Measurements from ENCODE around the gene CAMK1D.

CAMK1D gene

DNA sequence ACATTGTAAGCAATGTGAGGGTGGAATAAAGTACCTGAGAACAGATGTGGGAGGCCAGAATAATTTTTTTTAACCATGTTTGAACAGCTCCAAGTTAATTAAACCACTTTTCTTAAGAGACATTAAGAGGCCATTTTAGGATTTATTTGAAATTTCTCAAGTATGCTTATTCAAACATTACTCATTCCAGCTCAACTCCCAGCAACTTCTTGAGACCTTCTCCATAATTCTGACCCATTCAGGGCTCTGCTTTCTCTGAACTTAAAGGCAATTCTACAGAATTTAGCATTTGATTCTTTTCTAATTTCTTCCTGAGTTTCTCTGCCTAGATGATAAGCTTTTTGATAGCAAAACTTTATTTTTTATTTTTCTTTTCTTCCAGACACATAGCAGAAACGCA, 314.5 kb downstream of the CAMK1D start:
- DNase-seq, result no peak

DNA sequence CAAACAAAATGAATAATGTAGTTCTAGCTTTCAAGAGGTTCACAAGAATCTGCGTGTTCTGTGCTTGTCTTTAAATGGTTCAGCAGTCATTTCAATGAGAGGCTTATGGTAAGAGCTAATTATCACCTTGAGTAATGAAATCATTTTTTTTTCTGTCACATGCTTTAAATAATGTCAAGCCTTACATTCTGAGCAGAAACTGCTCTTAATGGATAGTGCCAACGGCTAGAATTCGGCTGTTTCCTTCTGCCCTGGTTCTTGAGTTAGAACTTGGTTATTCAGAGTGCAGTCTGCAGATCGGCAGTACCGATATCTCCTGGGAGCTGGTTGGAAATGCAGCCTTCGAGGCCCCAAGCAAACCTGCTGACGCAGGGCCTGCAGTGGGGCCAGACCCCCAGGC, 316.2 kb downstream of the CAMK1D start:
- DNase-seq, result no peak

DNA sequence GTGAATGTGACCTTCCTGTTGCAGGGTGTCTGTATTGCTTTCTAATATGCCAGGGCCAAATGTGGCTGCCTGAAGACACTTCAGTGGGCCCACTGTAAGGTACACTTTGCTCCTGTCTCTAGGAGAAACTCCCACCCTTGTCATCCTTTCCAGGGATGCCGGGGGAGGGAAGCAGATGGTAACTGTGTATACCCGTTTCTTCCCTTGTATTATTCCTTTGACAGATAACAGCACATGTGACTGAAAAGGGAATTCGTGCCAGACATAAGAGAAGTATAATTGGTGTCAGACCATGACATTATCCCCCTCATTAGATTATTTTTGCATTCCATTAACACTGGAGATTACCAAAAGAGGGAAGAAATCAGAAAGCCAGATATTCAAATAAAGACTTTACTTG, 317.7 kb downstream of the CAMK1D start:
- DNase-seq, result no peak

DNA sequence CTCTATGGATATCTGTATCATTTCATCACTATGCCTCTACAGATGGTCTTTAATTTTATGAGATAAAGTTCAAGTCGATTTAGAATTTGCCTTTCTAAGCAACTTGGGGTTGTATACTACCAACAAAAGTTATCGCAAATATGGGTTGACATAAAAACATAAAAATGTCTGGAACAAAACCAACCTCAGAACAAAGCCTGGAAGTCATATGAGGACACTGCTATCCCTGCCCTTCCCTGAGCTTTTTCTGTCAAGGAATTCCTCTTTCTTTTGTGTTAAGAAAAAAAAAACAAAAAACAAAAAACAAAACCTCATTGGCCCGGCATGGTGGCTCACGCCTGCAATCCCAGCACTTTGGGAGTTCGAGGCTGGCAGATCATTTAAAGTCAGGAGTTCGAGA, 319.3 kb downstream of the CAMK1D start:
- no peak for DNase-seq

DNA sequence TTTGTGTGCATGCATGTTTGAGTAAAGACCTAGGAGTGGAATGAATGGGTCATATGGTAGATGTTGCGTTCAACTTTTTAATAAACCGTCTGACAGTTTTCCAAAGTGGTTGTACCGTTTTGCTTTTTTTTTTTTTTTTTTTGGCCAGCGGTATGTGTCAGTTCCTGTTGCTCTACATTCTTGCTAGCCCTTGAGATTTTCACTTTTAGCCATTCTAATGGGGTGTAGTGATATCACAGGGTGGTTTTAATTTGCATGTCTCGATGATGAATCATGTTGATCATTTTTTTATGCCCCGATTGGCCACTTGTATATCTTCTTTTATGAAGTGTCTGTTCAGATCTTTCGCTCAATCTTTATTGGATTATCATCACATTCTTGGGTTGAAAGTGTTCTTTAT, 320.7 kb downstream of the CAMK1D start:
- no peak for DNase-seq

DNA sequence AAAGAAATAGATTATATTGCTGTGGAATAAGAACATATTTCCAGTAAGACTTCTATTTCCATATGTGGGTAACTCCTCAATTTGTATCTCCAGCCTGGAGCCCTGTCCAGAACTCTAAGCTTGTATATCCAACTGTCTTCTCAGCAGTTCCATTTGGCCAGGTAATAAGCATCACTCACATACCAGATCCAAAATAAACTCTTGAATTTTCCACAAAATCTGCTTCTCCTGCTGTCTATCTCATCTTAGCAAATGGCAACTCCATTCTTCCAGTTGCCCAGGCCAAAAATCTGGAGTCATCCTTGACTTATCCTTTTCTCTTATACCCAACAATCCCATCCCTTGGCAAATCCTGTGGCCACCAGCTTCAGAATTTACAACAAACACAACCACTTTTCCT, 325.8 kb downstream of the CAMK1D start:
- no peak for DNase-seq

DNA sequence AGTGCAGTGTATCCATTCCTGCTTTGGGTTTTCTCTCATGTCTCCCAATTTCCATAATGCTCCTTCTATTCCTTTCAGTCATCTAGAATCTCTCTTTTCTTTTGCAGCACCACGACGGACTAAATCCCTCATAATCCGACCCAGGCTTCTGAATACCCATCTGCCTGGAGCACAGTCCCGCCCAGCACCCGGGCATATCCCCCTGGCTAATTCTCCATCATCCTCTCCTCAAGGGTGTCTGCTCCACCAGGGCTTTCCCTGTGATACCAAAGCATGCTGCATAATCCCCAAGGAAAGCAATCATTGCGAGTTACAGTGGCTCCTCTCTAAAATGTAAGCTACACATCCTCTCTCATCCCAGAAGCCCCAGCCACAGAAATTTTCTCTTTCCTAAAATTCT, 330.3 kb downstream of the CAMK1D start:
- DNase-seq, result no peak

DNA sequence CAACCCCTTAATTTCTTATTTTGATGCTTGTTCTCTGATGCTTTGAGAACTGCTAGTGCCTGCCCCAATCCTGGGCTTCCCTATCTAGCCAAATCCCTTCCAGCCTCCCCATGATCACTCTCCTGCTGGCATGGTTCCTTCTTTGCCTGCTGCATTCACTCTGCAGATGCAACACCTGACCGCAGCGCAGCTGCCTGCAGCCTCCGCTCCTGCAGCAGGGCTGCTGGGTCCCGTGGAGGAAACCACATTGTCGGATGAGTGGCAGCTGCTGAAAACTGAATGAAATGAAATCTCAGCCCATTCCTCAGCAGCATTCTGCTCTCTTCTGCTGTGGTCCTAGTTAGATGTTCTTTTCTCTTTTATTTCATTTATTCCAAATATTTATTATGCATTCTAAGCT, 331.9 kb downstream of the CAMK1D start:
- DNase-seq, result peak; percentile 36

DNA sequence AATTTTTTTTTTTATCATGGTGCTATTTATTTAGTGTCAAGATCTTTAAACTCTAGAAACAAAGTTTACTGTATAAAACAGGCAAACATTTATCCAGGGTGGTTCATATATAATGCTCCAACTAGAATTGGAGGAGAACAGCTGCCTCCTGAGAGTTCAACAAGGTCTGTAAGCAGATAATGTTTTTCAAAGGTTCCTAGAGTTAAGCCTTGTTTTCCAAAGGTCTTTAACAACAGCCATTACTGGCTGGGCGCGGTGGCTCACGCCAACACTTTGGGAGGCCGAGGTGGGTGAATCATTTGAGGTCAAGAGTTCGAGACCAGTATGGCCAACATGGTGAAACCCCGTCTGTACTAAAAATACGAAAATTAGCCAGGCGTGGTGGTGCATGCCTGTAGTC, 335.4 kb downstream of the CAMK1D start:
- no peak for DNase-seq

DNA sequence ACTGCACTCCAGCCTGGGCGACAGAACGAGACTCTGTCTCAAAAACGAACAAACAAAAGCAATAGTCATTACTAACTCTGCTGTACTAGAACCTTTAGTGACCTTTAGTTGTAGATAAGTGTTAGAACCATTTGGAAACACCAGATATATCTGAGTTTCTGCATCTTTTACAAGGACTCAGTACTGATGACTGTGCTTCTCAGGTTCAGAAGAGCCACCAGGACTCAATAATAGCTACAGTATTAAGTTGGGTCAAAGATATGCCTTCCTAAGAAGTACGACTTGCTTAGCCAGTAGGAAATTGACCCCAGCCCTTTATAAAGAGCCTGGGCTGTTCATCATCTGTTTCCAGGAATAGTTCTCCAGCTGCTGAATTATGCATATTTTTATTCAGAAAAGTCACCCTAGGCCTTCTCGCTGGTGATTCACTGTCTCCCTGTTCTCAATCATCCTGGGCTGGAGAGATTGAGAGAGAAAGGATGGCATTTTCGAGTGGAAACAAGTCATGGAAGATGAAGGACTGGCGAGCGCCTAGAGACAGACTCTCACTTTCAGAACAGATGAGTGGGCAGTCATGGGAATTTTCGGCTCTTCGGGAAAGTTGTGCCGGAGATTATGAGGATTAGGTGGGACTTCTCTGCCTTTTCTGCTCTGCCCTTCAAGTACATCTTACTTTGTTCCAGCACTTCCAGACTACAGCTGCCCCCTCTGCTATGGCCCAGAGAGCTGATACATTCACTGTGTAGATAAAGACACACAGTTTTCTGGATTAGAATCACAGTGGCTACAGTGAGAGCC, 336.1 kb downstream of the CAMK1D start:
- DNase-seq, result no peak

DNA sequence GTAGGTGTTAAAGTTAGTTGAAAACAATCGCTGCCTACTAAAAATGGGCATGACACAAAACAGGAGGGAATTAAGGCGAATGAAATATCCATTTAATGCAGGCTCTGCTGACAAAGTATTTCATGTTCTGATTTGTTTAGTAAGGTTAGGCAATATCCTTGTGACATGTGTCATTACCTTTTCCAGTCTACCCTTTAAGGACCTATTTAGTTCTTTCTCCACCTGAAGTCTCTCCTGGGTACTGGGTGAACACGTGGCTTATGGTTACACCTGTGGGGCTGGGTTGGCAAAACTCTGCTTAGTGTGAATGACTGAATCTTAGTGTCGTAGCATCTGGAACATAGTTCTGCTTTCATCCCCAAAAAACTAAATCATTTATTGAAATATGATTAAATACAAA, 338.6 kb downstream of the CAMK1D start:
- DNase-seq, result no peak

DNA sequence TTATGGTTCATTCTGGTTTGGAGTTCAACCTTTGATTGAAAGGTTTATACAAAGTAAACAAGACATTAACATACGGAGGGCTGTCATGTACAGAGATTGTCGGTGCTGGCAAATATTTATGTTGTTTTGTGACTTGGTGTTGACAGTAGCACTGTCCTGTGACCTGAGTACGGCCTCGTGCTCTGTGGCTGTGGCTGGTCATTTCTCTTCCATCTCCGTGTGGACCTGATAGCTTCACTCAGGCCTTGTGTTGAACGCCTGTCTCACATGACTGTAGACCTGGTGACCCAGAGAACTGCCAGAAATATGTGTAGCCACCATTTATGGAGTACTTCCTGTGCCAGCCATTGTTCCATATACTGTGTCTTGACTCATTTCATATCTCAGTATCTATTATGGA, 340.5 kb downstream of the CAMK1D start:
- DNase-seq, result peak; percentile 75

DNA sequence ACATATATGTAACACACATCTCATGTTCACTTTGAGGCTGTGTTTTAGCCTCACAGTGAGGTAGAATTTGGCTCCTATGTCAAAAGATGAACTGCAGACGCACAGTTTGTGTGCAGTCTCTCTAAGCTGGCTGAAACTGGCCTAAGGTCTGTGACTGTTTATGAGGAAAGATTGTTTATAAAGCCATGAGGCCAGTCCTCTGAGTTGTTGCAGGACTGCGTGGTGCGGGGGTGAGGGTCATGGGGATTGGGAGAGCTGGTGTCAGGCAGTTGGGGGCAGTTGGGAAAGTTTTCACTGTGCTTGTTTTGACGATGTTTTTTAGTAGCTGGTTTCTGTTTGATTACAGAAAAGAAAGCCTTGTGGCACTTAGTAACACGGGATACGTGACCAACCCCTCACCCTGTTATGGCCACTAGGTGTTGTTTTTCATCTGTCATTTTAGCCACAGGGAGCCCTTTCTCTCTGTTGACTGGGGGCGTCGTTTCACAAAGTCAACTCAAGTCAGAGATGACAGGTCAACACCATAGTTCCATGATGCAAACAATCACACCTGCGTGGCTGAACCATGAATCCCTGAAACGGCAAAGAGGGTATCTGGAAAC, 341.3 kb downstream of the CAMK1D start:
- peak; percentile 98 for DNase-seq

DNA sequence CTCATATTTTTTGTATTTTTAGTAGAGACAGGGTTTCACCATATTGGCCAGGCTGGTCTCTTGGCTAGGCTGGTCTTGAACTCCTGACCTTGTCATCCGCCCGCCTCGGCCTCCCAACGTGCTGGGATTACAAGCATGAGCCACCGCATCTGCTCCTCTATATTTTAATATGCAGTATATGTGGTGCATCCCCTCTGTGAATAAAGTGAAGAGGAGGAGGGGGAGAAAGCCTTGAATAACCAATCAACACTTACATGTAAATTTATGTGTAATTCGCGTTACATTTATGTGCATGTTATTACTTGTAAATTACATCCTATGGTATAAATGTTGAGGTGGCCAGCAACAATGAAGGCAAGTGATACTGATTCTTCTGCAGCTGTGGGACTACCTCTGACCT, 342.2 kb downstream of the CAMK1D start:
- DNase-seq, result no peak

DNA sequence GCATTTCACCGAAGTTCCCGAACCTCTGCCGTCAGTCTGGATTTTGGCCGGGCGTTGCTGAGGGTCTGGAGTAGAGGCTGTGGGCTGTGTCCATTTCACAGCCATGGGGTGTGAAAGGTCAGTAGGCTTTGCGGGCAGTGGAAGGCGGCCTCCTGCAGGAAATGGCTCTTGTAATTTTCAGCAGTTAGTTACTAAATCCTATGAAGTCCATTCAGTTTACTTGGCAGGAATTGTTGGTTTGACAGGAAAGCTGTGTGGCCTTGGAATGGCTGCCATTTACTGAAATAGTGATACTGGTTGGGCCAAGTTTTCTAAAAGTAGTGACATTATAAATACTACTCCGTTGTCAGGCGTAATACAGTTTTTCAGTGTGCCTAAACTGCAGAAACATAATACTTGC, 348.4 kb downstream of the CAMK1D start:
- DNase-seq, result no peak

DNA sequence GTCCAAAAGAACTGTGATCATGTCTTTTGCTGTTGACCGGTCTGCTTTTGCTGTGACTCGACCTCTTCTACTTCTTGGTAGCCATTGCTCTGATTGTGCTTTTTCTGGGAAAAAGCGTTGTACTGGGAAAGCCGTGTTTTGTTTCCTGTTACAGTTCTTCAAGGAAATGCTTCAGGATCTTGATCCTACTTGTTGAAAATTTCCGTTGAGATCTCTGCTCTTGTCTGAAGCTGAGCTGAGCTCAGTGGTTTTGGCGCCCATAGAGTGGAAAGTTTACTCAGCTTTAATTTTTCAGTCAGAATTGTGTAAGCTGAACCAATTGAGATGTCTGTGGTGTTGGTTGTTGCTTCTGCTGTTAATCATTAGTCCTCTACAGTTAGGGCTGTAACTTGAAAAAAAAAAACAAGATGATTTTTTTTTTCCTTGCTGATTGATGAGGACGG, 349.9 kb downstream of the CAMK1D start:
- no peak for DNase-seq

DNA sequence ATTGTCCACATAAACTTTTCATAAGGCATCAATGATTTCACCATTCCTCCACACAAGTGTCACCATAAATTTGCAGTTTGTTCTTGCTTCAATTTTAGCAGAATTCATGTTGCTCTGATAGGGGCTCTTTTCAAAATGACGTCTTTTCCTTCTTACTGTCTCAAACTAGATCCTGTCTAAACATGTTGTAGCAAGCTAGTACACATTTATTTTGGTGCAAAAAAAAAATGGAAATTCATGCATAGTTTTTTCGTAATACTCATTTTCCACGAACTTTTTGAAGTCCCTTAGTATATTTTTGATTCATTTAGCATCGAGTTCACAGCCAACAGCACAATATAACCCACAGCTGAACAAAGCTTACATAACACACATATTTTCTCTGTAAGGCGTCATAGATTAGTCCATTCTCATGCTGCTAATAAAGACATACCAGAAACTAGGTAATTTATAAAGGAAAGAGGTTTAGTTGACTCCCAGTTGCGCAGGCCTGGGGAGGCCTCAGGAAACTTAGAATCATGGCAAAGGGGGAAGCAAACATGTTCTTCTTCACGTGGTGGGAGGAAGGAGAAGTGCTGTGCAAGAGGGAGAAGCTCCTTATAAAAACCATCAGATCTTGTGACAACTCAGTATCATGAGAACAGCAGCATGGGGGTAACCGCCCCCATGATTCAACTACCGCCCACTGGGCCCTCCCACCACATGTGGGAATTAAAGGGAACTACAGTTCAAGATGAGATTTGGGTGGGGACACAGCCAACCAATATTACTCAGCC, 350.6 kb downstream of the CAMK1D start:
- no peak for DNase-seq

DNA sequence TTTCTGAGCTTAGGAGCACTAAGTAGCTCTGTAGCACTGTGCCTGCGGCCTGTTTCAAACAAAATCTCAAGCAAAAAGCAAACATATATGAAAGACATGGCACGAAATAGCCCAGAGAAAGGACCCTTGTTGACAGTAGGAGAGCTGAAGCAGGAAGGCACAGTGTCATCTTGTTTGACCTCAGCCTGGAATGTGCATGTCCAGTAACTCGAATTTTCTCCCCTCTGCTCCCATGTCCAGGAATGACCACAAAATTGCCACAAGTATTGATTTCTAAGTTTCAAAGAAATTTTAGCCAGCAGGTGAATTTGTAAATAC, 351.2 kb downstream of the CAMK1D start:
- no peak for DNase-seq

DNA sequence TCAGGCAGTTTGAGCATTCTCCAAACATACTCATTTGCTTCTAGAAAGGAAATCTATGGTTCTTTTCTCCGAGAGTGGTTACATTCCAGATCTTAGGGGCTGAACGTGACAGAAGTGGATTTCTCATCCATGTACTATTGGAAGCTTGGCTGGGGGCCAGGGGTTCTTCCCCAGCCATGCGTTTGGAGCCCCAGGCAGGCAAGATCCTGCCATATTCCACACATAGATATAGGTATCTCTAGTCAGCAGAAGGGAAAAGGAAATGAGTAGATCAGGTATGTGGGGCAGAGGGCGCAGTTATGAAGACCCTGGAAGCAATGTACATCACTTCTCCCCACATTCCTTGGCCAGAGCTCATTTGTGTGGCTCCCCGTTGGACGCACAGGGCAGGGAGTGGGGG, 352.3 kb downstream of the CAMK1D start:
- DNase-seq, result no peak

DNA sequence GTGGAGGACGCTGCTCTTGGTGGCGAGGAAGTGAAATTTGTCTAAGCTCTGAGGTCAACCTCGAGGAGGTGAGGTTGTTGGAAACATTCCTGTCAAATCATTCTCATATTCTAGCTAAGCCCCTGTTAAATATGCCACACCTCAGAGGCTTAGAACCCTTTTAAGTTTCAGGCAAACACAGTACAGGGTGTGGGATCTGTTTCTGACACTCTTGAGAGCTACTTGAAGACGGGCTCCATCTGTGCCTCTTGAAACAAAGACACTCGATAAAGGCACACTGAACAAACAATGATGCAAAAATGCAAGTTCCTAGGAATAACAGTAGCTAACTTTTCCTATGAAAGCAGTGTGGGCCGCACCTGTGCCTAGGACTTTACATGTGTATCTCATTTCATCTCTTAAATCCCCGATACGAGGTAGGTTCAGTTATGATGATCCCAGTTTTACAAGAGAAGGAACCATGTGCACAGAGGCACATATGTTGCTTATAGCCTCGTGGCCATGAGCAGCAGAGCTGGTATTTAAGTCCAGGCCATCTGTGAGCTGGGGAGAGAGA, 352.9 kb downstream of the CAMK1D start:
- DNase-seq, result no peak

DNA sequence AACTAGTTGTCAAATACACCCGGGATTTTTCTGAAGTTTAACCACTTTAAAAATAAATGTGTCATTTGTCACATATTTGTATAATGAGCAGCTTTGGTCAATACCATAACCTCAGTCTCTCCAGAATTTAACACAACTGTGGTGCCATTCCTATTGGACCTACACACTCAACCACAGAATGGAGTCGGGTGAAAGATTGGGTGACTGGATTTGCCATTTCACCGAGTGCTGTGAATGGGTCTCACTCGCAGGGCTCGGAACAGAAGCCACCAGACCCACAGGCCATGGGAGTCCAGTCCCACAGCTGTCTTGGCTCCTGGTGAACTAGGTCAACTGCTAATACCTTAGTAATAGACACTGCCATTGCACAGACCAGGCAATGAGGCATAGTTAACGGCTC, 353.8 kb downstream of the CAMK1D start:
- DNase-seq, result no peak

DNA sequence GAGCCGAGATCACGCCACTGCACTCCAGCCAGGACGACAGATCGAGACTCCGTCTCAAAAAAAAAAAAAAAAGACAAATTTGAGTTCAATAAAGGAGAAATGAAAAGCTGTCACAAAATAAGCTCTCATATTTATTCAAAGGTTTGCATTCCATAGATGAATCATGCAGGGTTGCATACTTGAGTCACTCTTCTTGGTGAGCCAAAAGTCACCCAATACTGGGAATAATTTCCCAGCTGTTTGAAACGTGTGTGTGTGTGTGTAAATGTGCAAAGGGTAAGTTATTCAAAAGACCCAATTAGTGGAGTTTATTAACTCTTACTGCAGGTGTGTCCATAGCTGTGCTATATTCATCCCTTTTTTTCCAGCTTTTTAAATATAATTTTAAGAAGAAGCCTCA, 354.5 kb downstream of the CAMK1D start:
- peak; percentile 21 for DNase-seq

DNA sequence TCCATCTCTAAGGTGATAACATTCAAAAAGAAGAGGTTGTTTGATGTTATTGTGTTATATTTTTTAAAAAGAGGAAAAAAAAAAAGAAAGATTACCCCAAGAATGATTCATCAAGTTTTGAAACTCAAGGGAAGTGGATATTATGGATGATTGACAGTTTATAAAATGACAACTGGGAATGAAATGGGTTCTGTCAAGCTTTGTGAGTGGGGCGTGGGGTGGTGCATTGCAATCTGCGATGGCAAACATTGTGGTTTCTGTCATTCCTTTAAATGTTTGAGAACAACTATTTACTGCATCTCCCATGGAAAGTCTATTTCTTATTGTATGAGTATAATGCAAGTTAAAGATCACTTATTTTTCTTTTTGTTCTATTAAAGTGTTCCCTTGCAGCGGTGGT, 355.1 kb downstream of the CAMK1D start:
- DNase-seq, result no peak

DNA sequence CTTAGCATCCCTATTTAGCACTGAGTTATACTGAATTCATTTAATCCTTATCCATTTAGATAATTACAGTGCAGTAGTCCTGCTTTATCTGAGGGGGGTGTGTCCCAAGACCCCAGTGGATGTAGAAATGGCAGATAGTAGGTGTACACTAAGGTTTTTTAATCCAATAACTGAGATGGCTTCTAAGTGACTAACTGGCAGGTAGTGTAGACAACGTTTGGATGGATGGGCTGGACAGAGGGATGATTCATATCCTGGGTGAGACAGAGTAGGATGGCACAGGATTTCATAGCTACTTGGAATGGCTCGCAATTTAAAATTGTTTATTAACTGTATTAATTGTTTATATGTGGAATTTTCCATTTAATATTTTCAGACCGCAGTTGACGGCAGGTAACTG, 356.6 kb downstream of the CAMK1D start:
- no peak for DNase-seq
